ENCODE results near the gene BSCL2.
A peak's percentile ranks its signal among the peaks of the same experiment; 100 is the strongest.
"Not testable (repeated sequence)": the region's sequence is repeated elsewhere in the genome, so short reads cannot be mapped to it uniquely, and the experiment has no call there.

BSCL2 gene

DNA sequence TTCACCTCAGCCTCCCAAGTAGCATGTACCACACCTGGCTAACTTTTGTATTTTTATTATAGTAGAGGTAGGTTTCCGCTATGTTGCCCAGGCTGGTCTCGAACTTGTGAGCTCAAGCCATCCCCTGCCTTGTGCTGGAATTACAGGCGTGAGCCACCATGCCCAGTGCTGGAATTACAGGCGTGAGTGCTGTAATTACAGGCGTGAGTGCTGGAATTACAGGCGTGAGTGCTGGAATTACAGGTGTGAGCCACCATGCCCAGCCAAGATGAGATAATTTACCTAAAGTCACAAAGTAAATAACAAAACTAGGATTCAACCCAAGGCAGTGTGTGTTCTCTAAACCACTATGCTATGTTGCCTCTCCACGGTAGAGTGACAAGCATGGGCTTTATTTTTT, 24.7 kb downstream of the BSCL2 start:
- DNase-seq = no peak

GRCh38 chr11:62680825-62681240, 26.4 kb downstream of the BSCL2 start:
- no peak for DNase-seq

DNA sequence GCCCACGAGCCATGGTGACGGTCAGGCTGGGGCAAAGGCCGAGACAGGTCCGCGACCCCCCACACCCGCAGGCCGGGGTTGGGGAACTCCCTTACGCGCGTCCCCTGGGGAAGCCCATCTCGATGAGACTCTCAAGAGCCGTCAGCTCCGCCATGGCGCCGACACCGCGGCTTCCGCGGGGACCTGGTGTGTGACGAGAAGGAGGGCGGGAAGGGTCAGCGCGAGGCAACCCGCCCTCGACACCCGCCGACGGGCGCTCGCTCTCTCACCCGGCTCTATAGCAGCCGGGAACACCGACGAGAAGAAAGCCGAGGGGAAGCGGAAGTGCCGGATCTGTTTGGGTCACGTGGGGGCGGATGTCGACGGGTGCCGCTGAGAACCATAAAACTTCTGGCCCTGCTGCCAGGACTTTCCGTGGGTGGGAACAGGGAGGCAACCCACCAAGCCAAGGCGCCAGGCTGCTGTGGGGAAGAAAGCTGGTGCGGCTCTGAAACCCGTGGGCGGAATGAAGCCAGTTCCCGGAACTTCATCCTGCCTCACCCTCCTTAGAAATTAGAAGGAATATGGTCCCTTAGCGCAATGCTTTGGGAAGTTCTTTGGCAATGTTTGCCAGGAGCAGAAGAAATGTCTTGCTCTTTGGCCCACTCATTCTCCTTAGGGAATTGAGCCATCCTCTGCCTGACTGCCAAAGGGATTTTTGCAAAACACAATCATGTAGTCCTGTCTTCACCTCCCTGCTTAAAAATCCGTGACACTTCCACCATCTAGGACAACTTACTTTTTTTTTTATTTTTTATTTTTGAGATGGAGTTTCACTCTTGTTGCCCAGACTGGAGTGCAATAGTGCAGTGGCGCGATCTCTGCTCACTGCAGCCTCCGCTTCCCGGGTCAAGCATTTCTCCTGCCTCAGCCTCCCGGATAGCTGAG, 28.2 kb downstream of the BSCL2 start, which contains the start of gene UBXN1:
Gene UBXN1, minus strand, starts transcription at position 304 of the 927 bp plus-strand sequence. Its CDS starts 150 bp downstream, at position 154.
- peak; percentile 75 for DNase-seq

DNA sequence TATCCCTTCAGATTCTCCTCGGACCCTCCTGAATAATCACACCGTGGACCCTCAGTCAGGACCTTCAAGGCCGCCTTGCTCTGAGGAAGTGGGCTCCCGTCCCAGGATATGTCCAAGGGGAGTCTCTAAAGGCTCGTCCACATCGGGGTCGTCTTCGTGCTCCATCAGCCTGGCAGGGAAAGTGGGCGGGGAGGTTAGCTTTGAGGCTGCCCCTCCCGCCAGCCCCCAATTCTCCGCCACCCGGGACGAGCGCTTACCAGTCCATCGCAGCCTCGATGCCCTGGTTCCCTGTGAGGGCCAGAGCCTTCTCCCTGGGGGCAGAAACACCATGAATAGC, 28.8 kb downstream of the BSCL2 start:
- no peak for DNase-seq

DNA sequence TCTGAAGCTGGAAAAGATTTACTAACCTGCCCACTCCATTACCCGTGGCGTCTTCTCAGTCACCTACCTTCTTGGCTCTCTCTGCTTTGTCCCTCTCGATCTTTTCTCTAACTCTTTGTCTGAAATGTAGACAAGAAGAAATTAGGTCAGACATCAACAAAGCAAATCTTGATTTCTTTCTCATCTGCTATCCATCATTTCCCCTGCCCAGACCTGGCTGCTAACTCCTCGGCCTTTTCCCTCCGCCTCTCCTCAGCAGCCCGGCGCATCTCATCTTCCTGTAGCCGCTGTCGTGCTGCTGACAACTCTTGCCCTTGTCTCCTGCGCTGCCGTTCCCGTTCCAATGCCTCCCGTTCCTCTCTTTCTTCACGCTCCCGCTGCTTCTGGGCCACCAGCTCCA, 29.5 kb downstream of the BSCL2 start:
- DNase-seq = no peak

- no peak for DNase-seq
Observed at GRCh38 chr11:62677156-62677555, 30.1 kb downstream of the BSCL2 start.

DNA sequence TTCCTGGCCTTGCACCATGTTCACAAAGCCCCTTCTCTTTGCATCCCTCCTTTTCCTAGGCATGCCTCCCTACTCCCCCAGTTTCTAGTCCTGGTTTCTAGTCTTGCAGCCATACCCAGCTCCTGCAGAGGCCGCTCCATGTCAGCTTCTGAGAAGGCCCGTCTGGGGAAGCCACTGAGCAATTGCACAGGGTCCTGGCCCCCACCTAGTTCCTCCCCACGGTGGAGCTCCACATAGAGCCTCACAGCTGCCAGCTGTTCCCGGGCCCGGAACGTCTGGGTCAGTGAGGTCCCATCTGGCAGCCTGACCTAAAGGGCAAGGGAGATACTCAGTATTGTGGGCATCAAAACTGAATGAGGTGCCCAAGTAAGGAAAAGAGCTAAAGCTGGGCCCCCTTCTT, 30.5 kb downstream of the BSCL2 start:
- DNase-seq = no peak

- DNase-seq = not testable (repeated sequence)
Observed at GRCh38 chr11:62675415-62675814, 31.8 kb downstream of the BSCL2 start.

- DNase-seq = no peak
Observed at GRCh38 chr11:62673196-62673525, 34.1 kb downstream of the BSCL2 start.

DNA sequence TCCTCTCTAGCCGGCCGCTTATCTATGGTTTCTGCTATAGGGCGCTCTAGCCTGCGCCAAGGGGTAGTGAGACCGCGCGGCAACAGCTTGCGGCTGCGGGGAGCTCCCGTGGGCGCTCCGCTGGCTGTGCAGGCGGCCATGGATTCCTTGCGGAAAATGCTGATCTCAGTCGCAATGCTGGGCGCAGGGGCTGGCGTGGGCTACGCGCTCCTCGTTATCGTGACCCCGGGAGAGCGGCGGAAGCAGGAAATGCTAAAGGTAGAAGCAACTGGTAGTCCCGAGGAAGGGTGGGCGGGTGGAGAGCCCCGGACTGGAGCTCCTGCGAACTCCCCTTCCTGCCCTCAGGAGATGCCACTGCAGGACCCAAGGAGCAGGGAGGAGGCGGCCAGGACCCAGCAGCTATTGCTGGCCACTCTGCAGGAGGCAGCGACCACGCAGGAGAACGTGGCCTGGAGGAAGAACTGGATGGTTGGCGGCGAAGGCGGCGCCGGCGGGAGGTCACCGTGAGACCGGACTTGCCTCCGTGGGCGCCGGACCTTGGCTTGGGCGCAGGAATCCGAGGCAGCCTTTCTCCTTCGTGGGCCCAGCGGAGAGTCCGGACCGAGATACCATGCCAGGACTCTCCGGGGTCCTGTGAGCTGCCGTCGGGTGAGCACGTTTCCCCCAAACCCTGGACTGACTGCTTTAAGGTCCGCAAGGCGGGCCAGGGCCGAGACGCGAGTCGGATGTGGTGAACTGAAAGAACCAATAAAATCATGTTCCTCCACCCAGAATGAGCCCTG, 35.4 kb downstream of the BSCL2 start, which contains the start of the genes LBHD1 and UQCC3:
Gene LBHD1, minus strand, starts transcription at position 660 of the 782 bp plus-strand sequence. CDS start 2,236 bp downstream, outside the sequence.
Gene UQCC3, plus strand, starts transcription at position 66 of the 782 bp plus-strand sequence. Its CDS starts 73 bp downstream, at position 139.
- DNase-seq = peak; percentile 55

GRCh38 chr11:62671236-62671607, 36.0 kb downstream of the BSCL2 start:
- no peak for DNase-seq

GRCh38 chr11:62669420-62670161, 37.6 kb downstream of the BSCL2 start:
- no peak for DNase-seq

DNA sequence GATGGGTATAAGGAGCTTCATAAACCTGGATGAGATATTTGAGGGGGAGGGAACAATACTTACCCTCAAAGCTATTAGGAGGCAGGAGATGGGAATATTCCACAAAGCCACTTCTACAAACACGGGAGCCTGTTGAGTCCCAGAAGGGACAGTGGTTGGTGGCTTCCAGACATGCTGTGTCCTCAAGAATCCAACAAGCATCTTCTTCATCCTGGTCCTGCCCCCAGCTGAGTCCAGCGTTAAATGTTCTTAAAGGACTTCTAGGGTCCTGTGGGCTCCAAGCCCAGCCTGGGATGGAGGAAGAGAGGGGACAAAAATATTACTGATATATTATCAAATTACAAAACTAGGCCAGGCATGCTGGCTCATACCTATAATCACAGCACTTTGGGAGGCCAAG, 39.8 kb downstream of the BSCL2 start:
- no peak for DNase-seq

GRCh38 chr11:62666259-62666926, 40.8 kb downstream of the BSCL2 start:
- DNase-seq = no peak

DNA sequence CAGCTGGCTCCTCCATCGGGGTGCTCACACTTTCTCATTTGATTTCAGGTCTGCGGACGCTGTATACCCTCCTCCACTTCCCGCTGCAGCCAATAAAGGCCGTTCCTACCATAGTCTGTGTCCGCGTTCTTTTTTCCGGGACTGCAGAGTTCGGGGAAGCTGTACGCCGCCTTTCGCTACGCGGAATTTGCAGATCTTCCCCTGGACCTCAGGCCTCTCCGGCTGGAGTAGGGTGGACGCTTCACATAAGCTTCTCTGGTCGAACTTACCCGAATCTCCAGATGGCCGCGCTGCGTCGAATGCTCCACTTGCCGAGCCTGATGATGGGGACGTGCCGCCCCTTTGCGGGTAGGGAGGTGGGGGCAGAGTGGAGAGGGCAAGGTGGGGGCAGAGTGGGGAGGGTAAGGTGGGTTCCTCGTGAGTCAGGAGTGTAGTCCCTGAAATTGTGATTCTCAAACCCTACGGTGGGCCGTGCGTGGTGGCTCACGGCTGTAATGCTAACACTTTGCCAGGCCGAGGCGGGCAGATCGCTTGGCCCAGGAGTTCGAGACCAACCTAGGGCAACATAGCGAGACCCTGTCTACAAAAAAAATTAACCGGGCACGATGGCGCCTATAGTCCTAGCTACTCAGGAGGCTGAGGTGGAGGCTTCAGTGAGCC, 41.5 kb downstream of the BSCL2 start:
- peak; percentile 52 for DNase-seq

- peak; percentile 93 for DNase-seq
Observed at GRCh38 chr11:62665075-62665598, 42.1 kb downstream of the BSCL2 start, which contains the start of the genes C11orf98 and CSKMT. Gene C11orf98 (minus strand): TSS chr11:62665210. CDS start chr11:62665169, 41 bp downstream. Gene CSKMT (plus strand): TSS chr11:62665312. CDS start chr11:62665880, 568 bp downstream.

- DNase-seq = peak; percentile 37
Observed at GRCh38 chr11:62664405-62665074, 42.7 kb downstream of the BSCL2 start.

DNA sequence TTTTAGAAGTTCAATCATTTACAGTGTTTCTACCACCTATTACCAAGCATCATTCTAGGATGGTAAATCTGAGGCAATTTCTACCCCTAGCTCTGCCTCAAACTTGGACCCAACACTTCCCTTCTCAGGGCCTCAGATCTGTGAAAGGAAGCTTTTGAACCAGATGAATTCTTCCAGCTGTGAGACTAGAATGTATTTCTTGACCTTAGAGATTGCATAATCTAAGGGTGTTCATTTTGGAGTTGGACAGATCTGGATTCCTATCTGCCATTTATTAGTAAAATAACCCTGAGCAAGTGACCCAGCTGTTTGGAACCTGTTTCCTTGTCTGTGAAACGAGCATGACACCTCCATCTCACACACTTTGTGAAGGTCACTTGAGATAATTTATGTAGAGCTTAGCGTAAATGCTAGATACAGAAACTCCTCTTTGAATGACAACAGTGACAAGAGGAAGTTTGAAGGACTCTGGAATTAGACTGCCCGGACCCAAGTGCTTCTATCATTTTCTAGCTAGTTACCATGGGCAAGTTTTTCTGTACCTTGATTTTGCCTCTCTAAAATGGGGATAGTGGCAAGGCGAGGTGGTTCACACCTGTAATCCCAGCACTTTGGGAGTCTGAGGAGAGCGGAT, 50.3 kb downstream of the BSCL2 start:
- DNase-seq = no peak

- DNase-seq = no peak
Observed at GRCh38 chr11:62654297-62654696, 52.9 kb downstream of the BSCL2 start.
